ENCODE results near the gene SIGLEC1.

Gene SIGLEC1

GRCh38 chr20:3678198-3678597 is 34.2 kb downstream of the SIGLEC1 start:
- no peak for DNase-seq

GRCh38 chr20:3677733-3678132 is 34.7 kb downstream of the SIGLEC1 start:
- no peak for DNase-seq

- no peak for DNase-seq
Measured at GRCh38 chr20:3674995-3675900, 37.2 kb downstream of the SIGLEC1 start.

- no peak for DNase-seq
Measured at GRCh38 chr20:3674447-3674846, 38.0 kb downstream of the SIGLEC1 start.

- no peak for DNase-seq
Measured at GRCh38 chr20:3673221-3674070, 39.0 kb downstream of the SIGLEC1 start.

GRCh38 chr20:3672547-3673171 is 39.7 kb downstream of the SIGLEC1 start:
- DNase-seq: peak; percentile 72

GRCh38 chr20:3671986-3672546 is 40.3 kb downstream of the SIGLEC1 start:
- no peak for DNase-seq

GRCh38 chr20:3670945-3671344 is 41.5 kb downstream of the SIGLEC1 start:
- no peak for DNase-seq

- DNase-seq: no peak
Measured at GRCh38 chr20:3670511-3670910, 41.9 kb downstream of the SIGLEC1 start.

GRCh38 chr20:3669710-3670367 is 42.6 kb downstream of the SIGLEC1 start:
- DNase-seq: no peak

GRCh38 chr20:3667434-3668037 is 44.9 kb downstream of the SIGLEC1 start:
- DNase-seq: no peak

GRCh38 chr20:3663858-3664257 is 48.5 kb downstream of the SIGLEC1 start:
- DNase-seq: no peak

GRCh38 chr20:3663031-3663701 is 49.2 kb downstream of the SIGLEC1 start, which contains the start of gene GFRA4:
TSS of gene GFRA4 (minus strand) at chr20:3663399. CDS start at chr20:3663399, 0 bp downstream.
- DNase-seq: no peak
